ENCODE results near the gene PLCXD1. TPM values are rescaled to one million over a fixed set of nuclear protein-coding genes. Genes with fewer than 3 reads are reported as not detected.

Gene PLCXD1
- total RNA-seq, 1 donor from 2014 or later, result 20.2 TPM

DNA sequence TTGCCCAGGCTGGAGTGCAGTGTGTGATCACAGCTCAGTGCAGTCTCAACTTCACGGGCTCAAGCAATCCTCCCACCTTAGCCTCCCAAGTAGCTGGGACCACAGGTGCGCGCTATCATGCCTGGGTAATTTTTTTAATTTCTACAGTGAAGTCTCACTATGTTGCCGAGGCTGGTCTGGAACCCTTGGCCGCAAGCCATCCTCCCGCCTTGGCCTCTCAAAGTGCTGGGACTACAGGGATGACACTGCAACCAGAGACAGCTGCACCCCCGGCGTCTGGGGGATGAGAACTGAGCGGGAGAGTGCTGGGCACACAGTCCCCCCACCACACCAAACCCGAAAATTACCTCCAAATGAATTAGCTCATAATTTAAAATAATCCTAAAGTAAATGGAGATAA lies 70.6 kb downstream of the PLCXD1 start:
- no peak for TF ChIP-seq CTCF (IDR thresholded peaks at IDR 0.05; ENCODE audit: insufficient read depth, low read length, poor library complexity, severe bottlenecking)
- peaks cover 8% of the 10 kb centered on the region for H3K27me3 ChIP-seq (ENCODE audit: control insufficient read depth, insufficient read depth, low read length)
- no peaks in the 10 kb centered on the region for H3K36me3 ChIP-seq (ENCODE audit: control insufficient read depth, insufficient read depth, low read length)
- DNase-seq (ENCODE audit: low read depth), result no peak
- H3K4me3 ChIP-seq (ENCODE audit: low read depth, low read length), result no peak overlapping the region

GRCh38 chrX:352181-352580 lies 71.0 kb downstream of the PLCXD1 start:
- H3K36me3 ChIP-seq (ENCODE audit: control insufficient read depth, insufficient read depth, low read length), result no peaks in the 10 kb centered on the region
- DNase-seq (ENCODE audit: low read depth), result no peak
- no peak overlapping the region for H3K4me3 ChIP-seq (ENCODE audit: low read depth, low read length)
- peaks cover 8% of the 10 kb centered on the region for H3K27me3 ChIP-seq (ENCODE audit: control insufficient read depth, insufficient read depth, low read length)
- TF ChIP-seq CTCF (IDR thresholded peaks at IDR 0.05; ENCODE audit: insufficient read depth, low read length, poor library complexity, severe bottlenecking), result no peak

DNA sequence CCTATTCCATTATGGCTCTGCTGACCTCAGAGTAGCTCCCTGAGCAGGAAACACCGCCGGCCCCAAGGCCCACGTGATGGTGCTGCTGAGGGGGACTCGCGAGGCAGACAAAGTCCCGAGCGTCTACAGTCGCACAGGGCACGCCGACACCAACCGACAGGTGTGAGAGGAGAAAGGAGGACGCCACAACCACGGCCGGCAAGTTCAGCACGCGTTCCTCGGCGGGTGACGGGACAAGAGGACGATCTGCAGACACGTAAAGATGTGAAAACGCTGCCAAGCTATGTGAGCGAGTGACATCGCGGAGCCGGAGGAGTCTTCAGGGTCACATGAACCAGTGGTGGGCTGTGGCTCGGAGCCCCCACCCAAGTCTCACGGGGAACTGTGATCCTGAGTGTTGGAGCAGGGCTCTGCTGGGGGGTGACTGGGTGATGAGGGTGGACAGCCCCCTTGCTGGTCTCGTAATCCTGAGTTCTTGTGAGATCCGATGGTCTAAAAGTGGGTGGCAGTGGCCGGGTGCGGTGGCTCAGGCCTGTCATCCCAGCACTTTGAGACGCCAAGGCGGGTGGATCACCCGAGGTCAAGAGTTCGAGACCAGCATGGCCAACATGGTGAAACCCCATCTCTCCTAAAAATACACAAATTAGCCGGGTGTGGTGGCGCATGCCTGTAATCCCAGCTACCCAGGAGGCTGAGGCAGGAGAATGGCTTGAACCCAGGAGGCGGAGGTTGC lies 71.6 kb downstream of the PLCXD1 start:
- Histone ChIP-seq H3K36me3 (ENCODE audit: control insufficient read depth, insufficient read depth, low read length) (no peaks in the 10 kb centered on the region), H3K27me3 (ENCODE audit: control insufficient read depth, insufficient read depth, low read length) (peaks cover 8% of the 10 kb centered on the region), H3K4me3 (ENCODE audit: low read depth, low read length) (no peak overlapping the region)
- no peak for TF ChIP-seq CTCF (IDR thresholded peaks at IDR 0.05; ENCODE audit: insufficient read depth, low read length, poor library complexity, severe bottlenecking)
- no peak for DNase-seq (ENCODE audit: low read depth)

Other genes starting within 250 kb of the PLCXD1 start
- gene GTPBP6, start 37.4 kb downstream of the PLCXD1 start, total RNA-seq, result 49.5 and 55.0 TPM in 2 replicates
- gene PPP2R3B, start 105.5 kb downstream of the PLCXD1 start, total RNA-seq, result 17.7 and 29.0 TPM in 2 replicates